Fibroblast of lung (primary cell): ENCODE data around the gene CAB39L.

ENCODE experiments used
- EZH2 ChIP-seq: IDR thresholded peaks from 2 replicates; pipeline ENCODE4 v1.5.1; 2012; ENCODE audit warnings: low read length, control low read depth, mild to moderate bottlenecking; ENCODE audit errors: missing control alignments
- TF ChIP-seq, protein P1 (sequence below), 2 donors: IDR thresholded peaks in 1 of 2; conservative IDR thresholded peaks in 1 of 2; 1 replicate in 1 of 2; 2 replicates in 1 of 2; pipeline ENCODE4 v1.5.1; 2011 to 2012; ENCODE audit warnings: low read length in 2 of 2, control low read depth in 1 of 2, inconsistent platforms in 1 of 2, low read depth in 1 of 2, mild to moderate bottlenecking in 1 of 2

DNA sequence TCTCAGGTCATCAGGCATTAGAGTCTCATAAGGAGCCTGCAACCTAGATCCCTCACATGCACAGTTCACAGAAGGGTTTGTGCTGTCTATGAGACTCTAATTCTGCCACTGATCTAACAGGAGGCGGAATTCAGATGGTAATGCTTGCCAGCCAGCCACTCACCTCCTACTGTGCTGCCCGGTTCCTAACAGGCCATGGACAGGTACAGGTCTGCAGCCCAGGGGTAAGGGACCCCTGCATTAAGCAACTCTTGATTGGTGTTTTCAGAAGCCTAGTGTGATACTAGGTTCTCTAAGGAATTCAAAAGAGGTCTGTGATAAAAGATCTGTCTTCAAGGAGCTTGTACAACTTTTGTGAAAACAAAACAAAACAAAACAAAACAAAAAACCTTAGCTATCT lies 31.1 kb downstream of the CAB39L start:
- TF ChIP-seq, protein P1, sequence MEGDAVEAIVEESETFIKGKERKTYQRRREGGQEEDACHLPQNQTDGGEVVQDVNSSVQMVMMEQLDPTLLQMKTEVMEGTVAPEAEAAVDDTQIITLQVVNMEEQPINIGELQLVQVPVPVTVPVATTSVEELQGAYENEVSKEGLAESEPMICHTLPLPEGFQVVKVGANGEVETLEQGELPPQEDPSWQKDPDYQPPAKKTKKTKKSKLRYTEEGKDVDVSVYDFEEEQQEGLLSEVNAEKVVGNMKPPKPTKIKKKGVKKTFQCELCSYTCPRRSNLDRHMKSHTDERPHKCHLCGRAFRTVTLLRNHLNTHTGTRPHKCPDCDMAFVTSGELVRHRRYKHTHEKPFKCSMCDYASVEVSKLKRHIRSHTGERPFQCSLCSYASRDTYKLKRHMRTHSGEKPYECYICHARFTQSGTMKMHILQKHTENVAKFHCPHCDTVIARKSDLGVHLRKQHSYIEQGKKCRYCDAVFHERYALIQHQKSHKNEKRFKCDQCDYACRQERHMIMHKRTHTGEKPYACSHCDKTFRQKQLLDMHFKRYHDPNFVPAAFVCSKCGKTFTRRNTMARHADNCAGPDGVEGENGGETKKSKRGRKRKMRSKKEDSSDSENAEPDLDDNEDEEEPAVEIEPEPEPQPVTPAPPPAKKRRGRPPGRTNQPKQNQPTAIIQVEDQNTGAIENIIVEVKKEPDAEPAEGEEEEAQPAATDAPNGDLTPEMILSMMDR (conservative IDR thresholded peaks at IDR 0.05 in 1 of 2, IDR thresholded peaks at IDR 0.05 in 1 of 2; ENCODE audit: low read depth in 1 of 2, low read length in 2 of 2) = no peak
- no peak for TF ChIP-seq EZH2
